NCI-H226 (cell line): ENCODE measurements around the gene WWTR1.

Experiments
- DNase-seq: peaks from one replicate; pipeline ENCODE4 v3.0.0-alpha.2; 2015

The WWTR1 gene

GRCh38 chr3:149657926-149658743, at the start of gene WWTR1:
Gene WWTR1, minus strand, starts transcription at chr3:149658025. Its CDS starts 719 bp downstream, at chr3:149657306.
- DNase-seq, result peak; percentile 94

GRCh38 chr3:149706905-149707304, 49.1 kb upstream of the WWTR1 start:
- DNase-seq, result no peak

DNA sequence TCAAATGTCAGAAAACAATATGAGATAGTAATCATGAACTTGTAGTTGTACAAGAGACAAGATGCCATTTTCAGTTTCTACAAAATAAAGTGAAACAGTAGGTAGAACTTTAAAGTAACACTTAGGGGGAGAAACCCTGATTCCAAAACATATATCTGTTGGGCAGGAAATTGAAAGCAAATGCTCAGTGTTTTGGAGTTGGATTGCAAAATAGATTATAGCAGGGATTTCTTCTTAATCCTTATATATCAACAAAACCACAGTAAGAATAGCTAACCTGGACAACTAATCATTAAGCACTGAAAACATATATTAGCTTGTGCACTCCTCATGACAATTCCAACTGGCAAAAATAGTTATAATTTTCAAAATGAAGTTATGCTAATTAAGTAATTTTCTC, 47.6 kb upstream of the WWTR1 start:
- DNase-seq, result no peak

DNA sequence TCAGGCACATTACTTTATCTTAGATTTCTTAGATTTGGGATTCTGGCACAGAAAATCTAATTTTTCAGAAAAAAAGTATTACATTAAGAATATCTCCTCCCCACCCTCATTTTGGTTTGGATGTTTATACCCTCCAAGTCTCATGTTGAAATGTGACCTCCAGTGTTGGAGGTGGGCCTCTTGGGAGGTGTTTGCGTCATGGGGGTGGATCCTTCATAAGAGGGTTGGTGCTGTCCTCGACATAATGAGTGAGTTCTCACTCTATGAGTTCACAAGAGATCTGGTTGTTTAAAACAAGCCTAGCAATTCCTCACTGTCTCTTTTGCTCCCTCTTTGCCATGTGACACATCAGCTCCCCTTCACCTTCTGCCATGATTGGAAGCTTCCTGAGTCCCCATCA, 45.6 kb upstream of the WWTR1 start:
- no peak for DNase-seq

DNA sequence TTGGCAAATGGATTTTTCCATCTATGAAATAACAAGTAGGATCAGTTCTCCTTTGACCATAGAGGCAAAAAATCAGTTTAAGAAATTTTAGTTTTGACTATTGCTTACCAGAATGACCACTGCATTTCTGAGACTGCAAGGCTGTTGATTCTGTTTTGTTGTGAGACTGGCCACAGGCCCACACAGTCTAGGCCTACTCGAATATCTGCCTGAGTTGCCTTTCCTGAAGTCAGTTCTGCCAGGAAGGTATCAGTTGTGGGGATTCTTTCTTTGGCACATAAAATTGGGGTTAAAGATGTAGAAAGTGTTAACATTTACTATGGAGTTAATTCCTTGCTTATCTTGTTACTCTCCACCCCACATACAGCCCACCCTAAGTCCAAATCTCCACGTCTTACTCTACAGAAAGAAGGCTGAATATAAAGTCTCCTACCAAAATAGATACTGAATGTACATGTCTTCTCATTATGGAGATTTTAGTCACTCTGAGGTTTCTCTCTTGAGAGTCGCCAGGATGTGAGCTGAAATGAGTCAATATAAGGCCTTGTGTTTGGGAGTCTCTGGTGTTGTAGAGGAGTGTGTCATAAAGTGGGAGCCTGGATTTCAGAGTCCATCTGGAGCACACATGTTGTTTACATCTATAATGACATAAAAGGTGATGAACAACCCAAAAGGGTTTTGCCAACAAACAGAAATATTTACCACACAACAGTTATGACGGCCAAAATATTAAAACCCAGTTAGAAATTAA, 45.0 kb upstream of the WWTR1 start:
- DNase-seq, result peak; percentile 43

GRCh38 chr3:149701977-149702350, 44.1 kb upstream of the WWTR1 start:
- DNase-seq, result no peak

- no peak for DNase-seq
These were observed 43.6 kb upstream of the WWTR1 start for GRCh38 chr3:149701206-149701976.

GRCh38 chr3:149688122-149688757, 30.4 kb upstream of the WWTR1 start:
- DNase-seq, result no peak

- DNase-seq, result no peak
These were observed 29.2 kb upstream of the WWTR1 start for GRCh38 chr3:149686996-149687395.

DNA sequence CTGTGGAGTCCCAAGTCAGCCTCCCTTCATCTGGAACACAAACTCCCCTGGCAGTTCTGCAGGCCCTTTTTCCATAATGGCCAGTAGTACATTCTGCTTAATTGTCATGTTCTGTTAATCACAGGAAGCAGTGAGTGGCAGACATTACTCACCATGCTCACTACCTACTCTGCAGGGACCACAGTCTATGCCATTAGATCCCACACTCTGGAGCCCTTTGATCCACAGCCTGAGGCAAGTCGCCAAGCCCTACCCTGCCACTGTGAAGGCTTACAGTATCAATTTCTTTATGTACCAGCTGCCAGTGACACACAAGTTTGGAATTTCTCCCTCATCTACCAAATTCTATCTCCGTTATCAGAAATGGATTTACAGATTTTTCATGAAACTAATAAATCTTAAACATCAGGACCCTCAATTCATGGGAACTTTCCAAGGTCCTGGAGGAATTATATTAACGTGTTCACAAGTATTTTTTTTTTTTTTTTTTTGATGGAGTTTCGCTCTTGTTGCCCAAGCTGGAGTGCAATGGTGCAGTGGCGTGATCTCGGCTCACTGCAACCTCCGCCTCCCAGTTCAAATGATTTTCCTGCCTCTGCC, 20.6 kb upstream of the WWTR1 start:
- no peak for DNase-seq

GRCh38 chr3:149673393-149673792, 15.6 kb upstream of the WWTR1 start:
- DNase-seq, result no peak

- no peak for DNase-seq
These were observed 13.1 kb upstream of the WWTR1 start for GRCh38 chr3:149670742-149671492.

DNA sequence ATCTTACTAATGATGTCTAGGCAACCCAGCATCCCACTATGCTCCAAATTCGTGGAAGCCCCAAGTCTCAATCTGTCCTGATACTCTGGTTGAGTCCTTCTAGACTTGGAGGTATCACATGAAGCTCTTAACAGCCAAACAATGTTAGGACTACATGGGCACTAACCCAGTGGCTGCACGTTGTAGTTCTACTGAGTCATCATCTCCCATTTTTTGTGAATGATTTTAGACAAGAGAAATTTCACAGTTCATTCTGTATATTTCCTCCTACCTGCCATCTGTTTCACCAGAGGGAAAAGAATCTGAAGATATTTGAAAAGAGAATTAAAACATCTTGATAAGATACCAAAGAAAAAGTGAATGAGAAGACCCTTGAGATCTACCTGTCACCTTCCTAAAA, 9.8 kb upstream of the WWTR1 start:
- no peak for DNase-seq

DNA sequence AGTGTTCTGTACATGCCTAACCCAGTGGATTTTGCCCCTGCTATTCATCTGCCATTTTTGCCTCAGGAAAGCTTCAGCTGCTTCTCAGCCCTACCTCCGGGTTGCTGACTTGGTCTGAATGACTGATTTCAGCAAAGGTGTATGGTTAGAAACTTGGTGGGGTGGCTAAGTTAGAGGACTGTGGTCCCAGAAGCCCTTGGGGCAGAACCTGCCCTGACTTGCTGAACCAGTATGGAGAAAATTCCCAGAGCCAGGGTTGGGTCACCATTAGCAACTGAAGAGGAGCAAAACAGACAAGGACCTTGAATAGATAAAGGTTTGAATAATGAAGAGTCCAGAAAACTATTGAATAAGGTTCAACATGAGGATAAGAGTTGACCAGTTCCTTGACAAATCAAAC, 6.1 kb upstream of the WWTR1 start:
- DNase-seq, result no peak

DNA sequence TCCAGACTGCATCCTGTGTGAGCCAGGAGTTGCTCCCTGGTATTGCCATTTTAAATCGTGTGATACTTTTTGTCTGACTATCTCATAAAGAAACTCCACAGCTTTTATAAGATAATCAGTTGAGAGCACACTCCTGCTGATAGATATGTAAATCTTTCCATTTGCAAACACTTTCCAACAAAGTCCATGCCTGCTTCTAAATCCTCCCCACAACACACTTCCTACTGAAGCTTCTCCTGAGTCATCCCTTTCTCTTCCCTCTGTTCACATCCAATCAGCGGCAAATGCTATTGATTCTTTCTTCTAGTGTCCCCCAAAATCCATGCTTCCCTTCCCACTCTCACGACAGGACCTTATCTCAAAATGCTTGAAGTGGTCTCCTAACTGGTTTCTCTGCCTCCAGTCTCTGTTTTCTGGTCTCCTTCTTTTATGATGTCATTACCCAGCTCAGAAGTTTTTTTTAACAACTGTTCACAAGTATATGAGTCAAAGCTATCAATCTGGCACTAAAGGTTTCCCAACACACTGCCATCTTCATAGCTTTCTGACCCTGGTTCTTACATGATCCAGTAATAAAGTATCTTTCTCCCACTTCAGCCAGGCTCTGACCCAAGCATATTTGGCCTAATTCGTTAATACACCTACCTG, 4.5 kb upstream of the WWTR1 start:
- DNase-seq, result no peak

DNA sequence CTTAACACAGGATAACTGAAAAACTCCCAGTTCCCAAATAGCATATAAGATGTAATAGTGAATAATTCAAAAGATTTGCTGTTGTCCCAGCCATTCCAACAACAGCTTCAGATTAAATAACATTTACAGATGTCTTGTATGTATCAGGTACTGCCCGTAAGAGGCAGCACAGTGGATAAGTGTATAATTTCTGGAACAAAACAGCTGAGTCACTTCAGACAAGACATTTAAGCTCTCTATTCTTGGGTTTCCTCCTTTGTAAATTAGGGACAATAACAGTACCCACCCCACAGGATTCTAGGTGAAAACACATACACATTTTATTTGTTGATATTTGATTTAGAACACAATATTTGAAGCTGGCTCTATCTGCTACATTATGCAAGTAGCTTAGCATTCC, 2.6 kb upstream of the WWTR1 start:
- DNase-seq, result no peak

DNA sequence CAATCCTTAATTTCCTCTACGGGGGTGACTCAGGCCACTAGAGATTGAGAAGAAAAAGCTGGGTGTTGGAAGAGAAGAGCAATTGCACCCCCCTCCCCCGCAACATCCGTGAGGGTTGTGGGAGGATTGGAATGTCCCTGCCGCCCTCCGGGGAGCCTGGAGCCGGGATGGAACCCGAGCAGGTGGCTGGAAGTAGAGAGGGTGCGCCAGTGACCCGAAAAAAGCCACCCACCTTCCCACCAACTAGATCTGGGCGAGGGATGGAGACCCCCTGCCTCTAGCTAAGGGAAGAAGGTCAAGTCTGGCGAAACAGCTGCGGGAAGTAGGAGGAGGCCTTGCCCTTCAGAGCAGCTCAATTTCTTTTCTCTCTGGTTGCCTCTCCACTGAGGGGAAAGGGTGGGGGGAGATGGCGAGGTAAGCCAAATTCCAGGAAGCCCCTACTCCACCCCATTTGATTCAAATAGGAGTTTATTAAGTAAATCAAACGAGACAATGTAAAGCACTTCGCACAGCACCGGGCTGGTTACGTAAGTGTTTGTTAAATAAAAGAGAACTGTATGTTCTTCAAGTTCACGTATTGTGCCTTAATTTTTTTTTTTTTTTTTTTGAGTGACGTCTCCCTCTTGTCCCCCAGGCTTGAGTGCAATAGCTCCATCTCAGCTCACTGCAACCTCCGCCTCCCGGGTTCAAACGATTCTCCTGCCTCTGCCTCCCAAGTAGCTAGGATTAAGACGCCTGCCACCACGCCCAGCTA, 1.1 kb upstream of the WWTR1 start:
- peak; percentile 52 for DNase-seq

DNA sequence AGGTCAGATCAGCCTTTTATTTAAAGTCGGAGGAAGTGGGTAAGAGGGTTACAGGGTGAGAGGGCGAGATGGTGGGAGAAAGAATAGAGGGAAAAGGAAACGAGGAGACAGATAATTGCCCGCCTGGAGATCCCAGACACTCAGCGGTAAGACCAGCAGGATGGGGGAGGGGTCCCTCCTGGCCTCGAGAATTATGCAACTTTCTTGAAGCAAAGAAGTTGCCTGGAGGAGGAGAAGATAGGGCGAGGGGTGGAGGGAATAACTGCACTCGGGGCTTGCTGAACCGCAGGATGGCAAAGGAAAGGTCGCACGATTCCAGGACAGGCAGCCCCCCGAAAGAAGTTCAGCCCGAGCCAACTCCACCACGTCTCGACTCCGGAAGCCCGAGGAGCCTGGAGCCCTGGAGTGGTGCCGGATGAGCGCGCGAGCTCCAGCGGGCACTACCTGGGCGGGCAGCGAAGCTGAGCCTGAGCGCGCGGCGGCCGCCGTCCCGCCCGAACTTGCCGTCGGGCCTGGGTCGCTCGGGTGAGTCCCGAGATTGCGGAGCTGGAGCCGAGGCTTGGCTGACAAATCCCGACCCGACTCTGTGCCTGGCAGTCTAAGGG, 402 bp downstream of the WWTR1 start:
- DNase-seq, result peak; percentile 37

DNA sequence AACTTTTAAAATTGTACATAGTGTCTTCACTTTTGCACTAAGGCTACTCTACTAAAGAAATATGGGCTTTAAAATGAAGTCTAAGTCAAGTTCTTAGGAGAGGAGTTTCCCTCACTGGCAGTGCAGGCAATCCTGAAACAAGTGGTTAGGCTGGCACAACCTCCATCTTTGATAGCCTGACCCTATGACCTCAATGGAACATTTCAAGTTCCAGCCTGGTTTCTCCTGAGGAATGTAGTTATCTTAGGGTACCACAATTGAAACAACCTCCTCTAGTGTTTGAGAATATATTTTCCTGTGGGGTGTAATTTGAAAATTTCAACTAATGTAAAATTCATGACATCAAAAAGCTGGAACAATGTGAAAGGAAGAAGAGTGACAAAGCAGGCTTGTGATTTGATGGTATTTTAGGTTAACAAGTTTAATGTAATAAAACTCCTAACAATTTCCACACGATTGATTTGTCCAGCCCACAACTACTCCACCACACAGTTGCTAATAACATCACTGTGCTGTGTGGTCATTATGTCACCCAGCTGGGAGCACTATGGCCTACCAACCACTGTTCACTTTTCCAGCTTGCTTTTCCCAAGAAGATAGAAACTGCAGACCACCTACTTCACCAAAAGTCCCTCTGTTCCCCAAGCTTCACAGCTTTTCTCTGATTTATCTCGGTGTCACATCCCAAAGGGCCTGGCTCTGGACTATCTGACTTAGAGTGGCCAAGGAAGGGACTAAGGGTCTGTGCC, 1.8 kb downstream of the WWTR1 start:
- no peak for DNase-seq
